ENCODE results near the gene UBE2QL1. TPM values are rescaled to one million over a fixed set of nuclear protein-coding genes. Genes with fewer than 3 reads are reported as not detected.
A peak's percentile ranks its signal among the peaks of the same experiment; 100 is the strongest.

UBE2QL1 gene
- total and polyA plus RNA-seq, 4 donors: 9.3 to 60.1 (median 42.3) TPM

- no peaks in the 10 kb centered on the region for H3K27me3 ChIP-seq (ENCODE audit: control insufficient read depth, insufficient read depth, low read length)
Observed at GRCh38 chr5:6408260-6408596, 40.4 kb upstream of the UBE2QL1 start.

GRCh38 chr5:6408627-6409446 is 39.8 kb upstream of the UBE2QL1 start:
- Histone ChIP-seq H3K9me3 (ENCODE audit: control insufficient read depth, insufficient read depth, low read length) (no peaks in the 10 kb centered on the region), H3K4me1 (ENCODE audit: control insufficient read depth, insufficient read depth, low read length) (no peaks in the 10 kb centered on the region), H3K27me3 (ENCODE audit: control insufficient read depth, insufficient read depth, low read length) (no peaks in the 10 kb centered on the region), H3K4me3 (ENCODE audit: low read depth, low read length) (no peak overlapping the region), H3K27ac (ENCODE audit: low read depth, low read length) (no peak overlapping the region), H3K36me3 (ENCODE audit: control insufficient read depth, insufficient read depth, low read length) (no peaks in the 10 kb centered on the region)
- 97% methylated on average over 6 of the region's 8 CpGs for WGBS (ENCODE audit: insufficient coverage)
- DNase-seq (ENCODE audit: low read depth in 4 of 6, low spot score in 6 of 6): no peak

More at GRCh38 chr5:6408260-6408596, 40.4 kb upstream of the UBE2QL1 start:
- H3K4me3 ChIP-seq (ENCODE audit: low read depth, low read length): no peak overlapping the region
- no peaks in the 10 kb centered on the region for H3K9me3 ChIP-seq (ENCODE audit: control insufficient read depth, insufficient read depth, low read length)
- no peak for DNase-seq (ENCODE audit: low read depth in 4 of 6, low spot score in 6 of 6)
- 83% methylated on average over 4 of the region's 5 CpGs for WGBS (ENCODE audit: insufficient coverage)
- no peaks in the 10 kb centered on the region for H3K36me3 ChIP-seq (ENCODE audit: control insufficient read depth, insufficient read depth, low read length)
- H3K4me1 ChIP-seq (ENCODE audit: control insufficient read depth, insufficient read depth, low read length): no peaks in the 10 kb centered on the region
- H3K27ac ChIP-seq (ENCODE audit: low read depth, low read length): no peak overlapping the region

GRCh38 chr5:6410421-6410820 is 38.2 kb upstream of the UBE2QL1 start:
- Histone ChIP-seq H3K4me3 (ENCODE audit: low read depth, low read length) (no peak overlapping the region), H3K36me3 (ENCODE audit: control insufficient read depth, insufficient read depth, low read length) (no peaks in the 10 kb centered on the region), H3K4me1 (ENCODE audit: control insufficient read depth, insufficient read depth, low read length) (no peaks in the 10 kb centered on the region), H3K27ac (ENCODE audit: low read depth, low read length) (no peak overlapping the region), H3K27me3 (ENCODE audit: control insufficient read depth, insufficient read depth, low read length) (no peaks in the 10 kb centered on the region), H3K9me3 (ENCODE audit: control insufficient read depth, insufficient read depth, low read length) (no peaks in the 10 kb centered on the region)
- WGBS (ENCODE audit: insufficient coverage): 97% methylated on average over 4 of the region's 9 CpGs
- peak in 1 of 6 donors; percentile 10 for DNase-seq (ENCODE audit: low read depth in 4 of 6, low spot score in 6 of 6)

GRCh38 chr5:6411141-6411540 is 37.5 kb upstream of the UBE2QL1 start:
- Histone ChIP-seq H3K27ac (ENCODE audit: low read depth, low read length) (no peak overlapping the region), H3K4me1 (ENCODE audit: control insufficient read depth, insufficient read depth, low read length) (no peaks in the 10 kb centered on the region)
- WGBS (ENCODE audit: insufficient coverage): 91% methylated on average over 15 of the region's 15 CpGs

GRCh38 chr5:6412811-6413210 is 35.8 kb upstream of the UBE2QL1 start:
- Histone ChIP-seq H3K9me3 (ENCODE audit: control insufficient read depth, insufficient read depth, low read length) (no peaks in the 10 kb centered on the region), H3K4me1 (ENCODE audit: control insufficient read depth, insufficient read depth, low read length) (no peaks in the 10 kb centered on the region), H3K36me3 (ENCODE audit: control insufficient read depth, insufficient read depth, low read length) (no peaks in the 10 kb centered on the region), H3K4me3 (ENCODE audit: low read depth, low read length) (no peak overlapping the region), H3K27me3 (ENCODE audit: control insufficient read depth, insufficient read depth, low read length) (no peaks in the 10 kb centered on the region), H3K27ac (ENCODE audit: low read depth, low read length) (no peak overlapping the region)
- WGBS (ENCODE audit: insufficient coverage): 38% methylated on average over 2 of the region's 4 CpGs
- peak in 1 of 6 donors; percentile 50 for DNase-seq (ENCODE audit: low read depth in 4 of 6, low spot score in 6 of 6)

More at GRCh38 chr5:6411141-6411540, 37.5 kb upstream of the UBE2QL1 start:
- H3K36me3 ChIP-seq (ENCODE audit: control insufficient read depth, insufficient read depth, low read length): no peaks in the 10 kb centered on the region
- H3K9me3 ChIP-seq (ENCODE audit: control insufficient read depth, insufficient read depth, low read length): no peaks in the 10 kb centered on the region
- no peaks in the 10 kb centered on the region for H3K27me3 ChIP-seq (ENCODE audit: control insufficient read depth, insufficient read depth, low read length)
- no peak for DNase-seq (ENCODE audit: low read depth in 4 of 6, low spot score in 6 of 6)
- H3K4me3 ChIP-seq (ENCODE audit: low read depth, low read length): no peak overlapping the region

GRCh38 chr5:6417657-6418056 is 31.0 kb upstream of the UBE2QL1 start:
- H3K27me3 ChIP-seq (ENCODE audit: control insufficient read depth, insufficient read depth, low read length): no peaks in the 10 kb centered on the region
- H3K4me1 ChIP-seq (ENCODE audit: control insufficient read depth, insufficient read depth, low read length): no peaks in the 10 kb centered on the region
- H3K9me3 ChIP-seq (ENCODE audit: control insufficient read depth, insufficient read depth, low read length): no peaks in the 10 kb centered on the region
- no peak overlapping the region for H3K4me3 ChIP-seq (ENCODE audit: low read depth, low read length)
- no peaks in the 10 kb centered on the region for H3K36me3 ChIP-seq (ENCODE audit: control insufficient read depth, insufficient read depth, low read length)
- WGBS (ENCODE audit: insufficient coverage): 94% methylated on average over 9 of the region's 10 CpGs
- no peak for DNase-seq (ENCODE audit: low read depth in 4 of 6, low spot score in 6 of 6)
- no peak overlapping the region for H3K27ac ChIP-seq (ENCODE audit: low read depth, low read length)

- Histone ChIP-seq H3K36me3 (ENCODE audit: control insufficient read depth, insufficient read depth, low read length) (no peaks in the 10 kb centered on the region), H3K9me3 (ENCODE audit: control insufficient read depth, insufficient read depth, low read length) (no peaks in the 10 kb centered on the region), H3K4me1 (ENCODE audit: control insufficient read depth, insufficient read depth, low read length) (no peaks in the 10 kb centered on the region), H3K4me3 (ENCODE audit: low read depth, low read length) (no peak overlapping the region), H3K27ac (ENCODE audit: low read depth, low read length) (no peak overlapping the region), H3K27me3 (ENCODE audit: control insufficient read depth, insufficient read depth, low read length) (no peaks in the 10 kb centered on the region)
- no peak for DNase-seq (ENCODE audit: low read depth in 4 of 6, low spot score in 6 of 6)
- 88% methylated on average over 1 of the region's 3 CpGs for WGBS (ENCODE audit: insufficient coverage)
Observed at GRCh38 chr5:6418679-6419276, 29.9 kb upstream of the UBE2QL1 start.

- Histone ChIP-seq H3K27ac (ENCODE audit: low read depth, low read length) (no peak overlapping the region), H3K36me3 (ENCODE audit: control insufficient read depth, insufficient read depth, low read length) (no peaks in the 10 kb centered on the region), H3K9me3 (ENCODE audit: control insufficient read depth, insufficient read depth, low read length) (no peaks in the 10 kb centered on the region), H3K4me1 (ENCODE audit: control insufficient read depth, insufficient read depth, low read length) (no peaks in the 10 kb centered on the region), H3K27me3 (ENCODE audit: control insufficient read depth, insufficient read depth, low read length) (no peaks in the 10 kb centered on the region), H3K4me3 (ENCODE audit: low read depth, low read length) (no peak overlapping the region)
- peak in 1 of 6 donors; percentile 39 for DNase-seq (ENCODE audit: low read depth in 4 of 6, low spot score in 6 of 6)
- no CpG with 5 or more reads among the region's 8 CpGs for WGBS (ENCODE audit: insufficient coverage)
Observed at GRCh38 chr5:6419340-6419852, 29.3 kb upstream of the UBE2QL1 start.

- Histone ChIP-seq H3K9me3 (ENCODE audit: control insufficient read depth, insufficient read depth, low read length) (no peaks in the 10 kb centered on the region), H3K27me3 (ENCODE audit: control insufficient read depth, insufficient read depth, low read length) (no peaks in the 10 kb centered on the region), H3K27ac (ENCODE audit: low read depth, low read length) (no peak overlapping the region), H3K4me3 (ENCODE audit: low read depth, low read length) (no peak overlapping the region), H3K36me3 (ENCODE audit: control insufficient read depth, insufficient read depth, low read length) (no peaks in the 10 kb centered on the region), H3K4me1 (ENCODE audit: control insufficient read depth, insufficient read depth, low read length) (no peaks in the 10 kb centered on the region)
- WGBS (ENCODE audit: insufficient coverage): 84% methylated on average over 11 of the region's 13 CpGs
- DNase-seq (ENCODE audit: low read depth in 4 of 6, low spot score in 6 of 6): no peak
Observed at GRCh38 chr5:6423327-6424109, 25.1 kb upstream of the UBE2QL1 start.
